DMS153 treated with DMSO at 0.1 percent for 48 hours (cell line): ENCODE measurements around the gene UROS.

Experiments
- DNase-seq: peaks from one replicate; lab custom pipeline; 2025; ENCODE audit not compliant: unreplicated experiment; lab: John Stamatoyannopoulos, UW

The UROS gene

DNA sequence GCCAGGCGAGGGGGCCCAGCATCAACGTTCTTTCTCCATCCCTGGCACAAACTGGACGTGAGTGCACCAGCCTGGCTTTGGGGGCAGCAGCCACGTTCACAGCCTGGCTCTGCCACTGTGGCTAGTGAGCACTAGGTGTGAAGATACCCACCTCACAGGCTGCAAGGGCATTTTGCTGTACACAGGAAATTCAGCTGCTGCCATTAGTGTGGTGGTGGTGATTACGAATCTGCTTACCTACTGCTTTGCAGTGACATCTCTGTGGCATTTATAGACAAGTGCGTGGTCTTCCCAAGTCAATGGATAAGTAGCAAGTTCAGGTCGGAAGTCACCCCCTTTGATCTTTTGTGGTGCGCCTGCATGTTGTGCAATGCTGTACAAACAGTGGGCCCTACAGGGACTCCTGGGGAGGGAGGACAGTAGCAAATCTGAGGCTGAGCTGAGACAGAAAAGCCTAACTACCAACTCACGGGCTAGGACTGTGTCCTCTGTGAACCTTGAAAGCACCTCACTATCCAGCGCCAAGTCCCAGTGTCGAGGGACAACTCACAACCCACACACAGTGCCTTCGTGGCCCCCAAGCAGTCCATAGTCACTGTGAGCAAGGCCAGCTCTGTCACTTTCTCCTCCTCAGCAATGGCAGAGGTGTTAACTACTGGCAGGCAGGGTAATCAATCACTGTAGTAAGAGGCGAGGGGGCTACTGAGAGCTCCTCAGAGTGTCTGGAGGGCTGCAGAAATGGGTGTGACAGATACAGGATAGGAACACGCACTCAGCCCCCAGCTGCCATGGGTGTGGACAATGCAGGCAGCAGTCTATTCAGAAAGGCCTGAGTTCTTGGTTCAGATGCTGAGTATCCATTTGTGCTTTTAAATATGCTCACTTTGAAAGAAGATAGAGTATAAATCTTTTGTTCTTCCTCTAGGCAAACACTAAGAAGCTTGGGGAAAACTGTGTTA, 30.4 kb downstream of the UROS start:
- DNase-seq, result no peak

DNA sequence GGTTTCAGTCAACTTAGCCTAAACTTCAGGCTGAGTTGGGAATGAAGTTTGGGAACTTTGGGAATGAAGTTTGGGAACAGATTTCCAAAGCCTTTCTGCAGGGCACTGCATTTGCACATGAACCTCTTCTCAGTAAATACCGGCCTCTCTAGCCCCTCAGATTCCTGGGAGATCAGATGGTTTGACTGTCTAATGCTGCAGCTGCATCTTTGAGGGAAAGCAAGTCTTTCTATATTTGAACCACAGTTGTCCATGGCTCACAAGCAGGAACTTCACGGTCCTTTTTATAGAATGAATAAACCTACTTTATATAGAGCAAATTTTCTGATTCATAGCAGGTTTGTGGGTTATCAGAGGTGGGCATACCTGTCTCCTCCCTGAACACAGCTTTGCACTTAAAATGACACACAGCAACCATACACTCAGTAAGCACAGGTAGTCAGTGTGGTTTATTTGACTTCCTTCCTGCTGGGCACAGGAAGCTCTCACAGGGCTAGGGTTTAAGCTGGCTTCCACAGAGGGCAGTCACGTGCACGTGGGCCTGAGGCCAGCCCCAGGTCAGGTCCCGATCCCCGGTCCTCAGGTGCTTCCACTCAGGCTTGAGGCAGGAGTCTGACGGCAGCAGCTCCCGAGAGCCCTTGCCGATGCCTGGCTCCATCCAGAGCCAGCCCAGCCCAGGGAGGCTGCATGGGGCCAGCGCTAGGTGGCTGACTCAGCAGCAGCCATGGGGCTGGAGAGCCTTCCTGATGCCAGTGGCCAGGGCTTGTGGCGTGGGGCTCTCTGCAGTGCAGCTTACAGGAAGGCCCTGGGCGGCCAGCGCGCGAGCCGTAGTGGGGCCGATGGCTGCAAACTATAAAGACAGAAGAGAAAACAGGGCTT, 34.7 kb downstream of the UROS start:
- DNase-seq, result no peak

DNA sequence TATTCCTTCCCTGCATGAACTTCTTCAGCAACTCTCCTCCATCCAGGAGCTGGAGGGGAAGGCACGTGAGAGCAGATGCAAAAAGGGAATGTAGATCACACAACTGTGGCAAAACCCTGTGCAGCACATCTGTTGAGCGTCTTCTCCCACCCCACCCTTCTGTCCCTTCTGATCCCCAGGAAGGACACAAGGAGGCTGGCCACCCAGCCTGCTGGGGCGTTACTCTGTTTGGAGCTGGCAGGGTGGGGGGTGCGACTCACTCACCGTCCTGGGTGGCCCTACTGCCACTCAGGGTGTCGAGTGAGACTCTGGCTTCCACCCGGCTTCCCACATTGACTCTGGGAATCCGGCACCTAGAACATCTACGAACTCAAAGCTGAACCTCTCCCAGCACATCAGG, 37.3 kb downstream of the UROS start:
- DNase-seq, result no peak

DNA sequence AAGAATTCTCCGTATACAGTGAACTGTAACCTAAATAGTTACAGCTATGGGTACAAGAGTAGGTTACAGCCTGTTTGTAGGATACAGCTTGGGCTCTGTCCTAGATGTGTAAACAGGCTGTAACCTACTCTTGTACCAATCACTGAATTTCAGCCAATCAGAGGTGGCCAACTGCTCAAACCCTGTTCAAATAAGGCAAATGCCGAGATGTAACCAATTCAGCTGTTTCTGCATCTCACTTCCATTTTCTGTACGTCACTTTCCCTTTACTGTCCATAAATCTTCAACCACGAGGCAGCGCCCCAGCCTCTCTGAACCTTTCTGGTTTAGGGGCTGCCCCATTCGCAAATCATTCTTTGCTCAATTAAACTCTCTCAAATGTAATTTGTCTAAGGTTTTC, 39.1 kb downstream of the UROS start:
- no peak for DNase-seq

DNA sequence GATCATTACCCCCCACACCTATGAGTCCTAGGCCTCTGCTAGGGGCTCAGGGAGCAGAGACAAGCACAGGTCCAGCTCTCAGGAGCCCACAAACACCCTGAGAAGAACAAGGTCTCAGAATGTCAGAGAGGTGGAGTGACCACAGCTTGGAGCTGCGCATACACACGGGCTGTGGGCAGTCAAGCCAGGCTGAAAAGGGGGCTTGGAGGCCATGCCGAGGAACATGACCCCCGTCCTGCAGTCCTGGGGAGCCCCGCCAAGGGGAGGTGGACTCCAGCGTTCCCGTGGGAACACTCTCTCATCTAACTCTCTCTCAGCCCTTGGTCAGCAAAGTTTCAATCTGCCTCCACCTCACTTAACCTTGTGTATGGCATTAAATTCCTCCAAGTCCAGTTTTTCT, 39.6 kb downstream of the UROS start:
- DNase-seq, result no peak

DNA sequence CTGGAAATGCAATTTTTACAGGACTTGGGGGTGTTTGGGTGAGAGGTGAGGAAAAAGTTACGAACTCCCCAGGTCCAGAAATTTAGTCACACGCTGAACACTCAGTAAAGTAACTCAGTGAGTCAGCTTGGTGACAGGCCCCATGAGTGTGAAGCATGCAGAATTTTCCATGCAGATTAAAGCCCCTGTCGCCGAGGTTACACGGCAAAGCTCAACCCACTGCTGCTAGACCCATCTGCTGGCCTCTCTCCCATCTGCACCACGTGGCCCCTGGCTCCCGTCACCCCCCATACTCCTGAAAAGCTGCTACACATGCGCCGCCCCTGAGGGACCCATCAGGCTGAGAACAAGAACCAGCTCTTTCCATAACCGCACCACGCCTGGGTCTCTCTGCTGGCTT, 40.4 kb downstream of the UROS start:
- DNase-seq, result no peak

DNA sequence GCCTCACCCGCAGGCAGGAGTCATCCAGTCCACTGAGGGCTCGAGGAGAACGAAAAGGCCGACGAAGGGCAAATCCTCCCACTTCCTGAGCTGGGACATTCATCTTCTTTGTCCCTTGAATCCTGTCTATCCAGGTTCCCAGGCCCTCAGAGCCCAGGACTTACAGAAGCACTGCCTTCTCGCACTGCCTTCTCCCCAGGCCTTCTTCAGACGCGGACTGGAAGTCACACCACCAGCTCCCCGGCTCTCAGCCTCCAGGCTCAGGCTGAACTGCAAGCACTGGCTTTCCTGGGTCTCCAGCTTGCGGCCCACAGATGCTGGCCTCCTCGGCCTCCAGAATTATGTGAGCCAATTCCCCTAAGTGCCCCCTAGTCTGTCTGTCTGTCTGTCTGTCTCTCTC, 41.0 kb downstream of the UROS start:
- DNase-seq, result no peak

DNA sequence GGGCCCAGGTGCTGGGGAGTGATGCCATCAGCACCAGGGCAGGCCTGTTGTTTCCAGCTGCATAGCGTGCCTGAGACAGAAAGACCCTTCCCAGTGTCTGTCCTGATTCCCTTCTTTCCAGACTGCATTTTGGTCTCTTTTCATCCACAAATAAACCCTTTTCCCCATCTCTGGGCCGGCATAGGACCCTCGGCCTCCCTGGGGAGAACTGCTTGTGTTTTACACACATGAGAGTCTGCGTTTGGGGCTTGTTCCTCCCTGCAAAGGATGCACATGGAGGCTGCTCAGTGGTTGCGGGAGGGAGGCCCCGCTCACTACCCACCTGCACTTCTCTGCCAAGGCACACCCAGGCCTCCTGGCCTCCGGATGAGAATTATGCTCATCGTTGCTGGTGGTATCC, 41.7 kb downstream of the UROS start:
- DNase-seq, result no peak

DNA sequence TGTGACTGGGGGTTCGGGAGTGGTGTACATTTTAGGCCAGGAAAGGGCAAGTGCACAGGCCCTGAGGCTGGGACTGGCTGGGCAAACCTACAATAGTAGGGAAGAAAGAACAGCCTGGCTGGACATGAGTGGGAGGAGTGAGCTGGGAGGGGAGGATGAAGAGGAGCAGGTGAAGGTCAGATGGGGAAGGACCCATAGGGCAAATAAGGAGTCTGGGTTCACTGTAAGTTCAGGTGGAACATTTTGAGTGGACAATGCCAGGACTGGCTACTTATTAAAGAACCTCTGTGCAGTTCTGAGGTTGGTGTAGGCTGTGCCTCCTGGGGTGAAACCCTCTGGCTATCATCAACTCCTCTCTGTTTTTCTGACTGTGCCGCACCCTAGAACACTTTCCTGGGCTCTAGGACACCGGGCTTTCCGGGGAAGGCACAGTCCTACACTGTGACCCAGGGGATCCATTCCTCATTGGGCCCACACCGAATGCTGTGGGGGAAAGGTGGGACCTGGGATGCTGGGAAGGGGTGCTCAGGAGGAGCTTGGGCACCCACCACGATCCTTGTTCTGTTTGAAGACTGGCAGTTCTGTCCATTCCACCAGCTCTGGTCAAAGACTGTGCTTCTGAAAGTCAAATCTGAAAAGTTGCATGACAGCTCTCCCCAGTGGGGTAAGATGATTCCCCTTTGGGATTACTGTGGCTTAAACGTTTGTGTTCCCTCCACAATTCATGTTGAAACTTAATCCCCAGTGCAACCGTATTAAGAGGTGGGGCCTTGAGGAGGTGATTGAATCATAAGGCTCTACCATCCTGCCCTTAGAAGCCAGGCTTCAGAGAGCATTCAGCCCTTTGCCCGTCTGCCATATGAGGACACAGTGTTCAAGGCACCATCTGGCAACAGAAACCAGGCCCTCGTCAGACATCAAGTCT, 43.4 kb downstream of the UROS start:
- no peak for DNase-seq

DNA sequence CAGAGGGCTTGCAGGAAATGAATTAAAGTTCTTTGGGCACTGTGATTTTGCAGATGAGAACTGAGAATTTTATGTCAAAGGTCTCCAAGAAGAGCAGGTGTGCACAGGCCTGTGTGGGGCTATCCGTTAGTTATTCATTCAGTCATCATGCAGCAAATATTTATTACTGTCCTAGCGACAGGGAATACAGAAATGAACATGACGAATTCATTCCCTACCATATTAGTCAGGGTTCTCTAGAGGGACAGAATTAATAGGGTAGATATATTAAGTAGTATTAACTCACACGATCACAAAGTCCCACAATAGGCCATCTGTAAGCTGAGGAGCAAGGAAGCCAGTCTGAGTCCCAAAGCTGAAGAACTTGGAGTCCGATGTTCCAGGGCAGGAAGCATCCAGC, 44.5 kb downstream of the UROS start:
- DNase-seq, result no peak

DNA sequence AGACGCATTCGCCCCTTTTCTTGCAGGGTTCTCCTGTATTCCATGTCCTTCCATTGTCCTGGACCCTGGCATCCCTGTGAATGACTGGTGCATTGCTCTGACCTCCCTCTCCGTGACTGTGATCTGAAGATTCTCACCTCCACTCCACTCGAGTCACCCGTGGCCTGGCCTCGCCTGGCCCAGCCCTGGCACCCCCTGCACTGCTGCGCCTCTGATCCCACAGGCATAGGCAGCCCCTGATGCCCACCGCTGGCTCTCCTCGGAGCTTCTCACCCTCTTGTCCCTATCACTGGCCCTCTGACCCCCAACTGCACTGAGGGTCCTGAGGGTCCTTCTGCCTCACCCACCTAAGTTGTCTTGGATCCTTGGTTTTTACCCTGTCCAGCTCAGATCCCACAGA, 45.3 kb downstream of the UROS start:
- no peak for DNase-seq

DNA sequence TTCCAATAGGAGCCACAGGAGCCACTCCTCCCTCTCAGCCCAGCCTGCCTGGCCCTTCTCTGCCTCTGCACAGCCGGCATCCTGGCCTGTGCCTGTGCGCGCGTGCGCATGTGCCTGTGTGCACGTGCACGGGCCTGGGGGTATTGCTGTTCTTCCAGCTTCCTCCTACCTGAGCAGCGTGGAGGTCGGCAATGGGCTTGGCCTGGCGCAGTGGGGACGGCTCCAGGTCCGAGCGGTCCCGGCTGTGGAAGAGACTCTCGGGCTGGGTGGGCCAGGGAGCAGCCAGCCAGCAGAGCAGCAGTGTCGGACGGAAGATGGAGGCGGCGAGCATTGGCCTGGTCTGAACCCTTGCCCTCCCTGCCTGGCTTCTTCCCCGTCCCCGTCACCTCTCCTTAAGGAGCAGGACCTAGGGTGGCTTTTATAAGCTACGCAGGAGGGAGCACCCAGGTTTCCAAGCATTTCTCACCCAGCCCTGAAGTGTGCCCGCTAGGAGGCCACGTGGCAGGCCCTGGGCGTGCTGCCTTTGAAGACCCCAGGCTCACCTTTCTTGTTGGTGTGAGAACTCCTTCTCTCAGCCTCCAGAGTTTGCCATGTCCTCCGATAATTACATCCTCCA, 47.5 kb downstream of the UROS start, which contains the start of gene MMP21:
TSS of gene MMP21 (minus strand) at position 331 of the 616 bp plus-strand sequence. CDS start at position 331, 0 bp downstream.
- DNase-seq, result no peak

DNA sequence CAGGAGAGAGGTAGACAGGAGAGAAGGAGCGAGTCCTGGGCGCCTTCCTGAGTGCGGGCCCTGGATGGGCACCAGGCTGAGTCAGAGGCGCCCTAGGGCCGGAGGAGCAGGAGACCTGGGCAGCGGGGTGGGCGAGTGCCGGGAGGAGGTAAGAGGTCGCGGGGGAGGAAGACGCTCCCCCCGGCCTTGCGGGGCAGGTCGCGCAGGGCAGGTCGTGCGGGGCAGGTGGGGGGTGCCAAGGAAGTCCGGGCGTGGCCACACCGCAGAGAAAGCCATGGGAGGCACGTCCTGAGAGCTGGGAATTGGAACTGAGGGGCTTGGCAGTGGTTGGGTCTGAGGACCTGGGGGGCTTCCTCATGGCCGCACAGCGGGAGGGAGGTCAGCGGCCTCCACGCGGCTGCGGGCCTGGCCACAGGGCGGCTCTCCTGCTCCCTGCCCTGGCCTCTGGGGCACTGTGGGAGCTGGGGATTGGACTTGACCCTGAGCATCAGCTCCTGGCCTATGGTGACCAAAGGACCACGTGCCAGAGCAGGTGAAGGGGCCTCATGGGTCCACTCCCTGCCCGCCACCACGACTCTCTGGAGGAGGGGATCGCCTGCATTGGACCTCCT, 48.4 kb downstream of the UROS start:
- no peak for DNase-seq

DNA sequence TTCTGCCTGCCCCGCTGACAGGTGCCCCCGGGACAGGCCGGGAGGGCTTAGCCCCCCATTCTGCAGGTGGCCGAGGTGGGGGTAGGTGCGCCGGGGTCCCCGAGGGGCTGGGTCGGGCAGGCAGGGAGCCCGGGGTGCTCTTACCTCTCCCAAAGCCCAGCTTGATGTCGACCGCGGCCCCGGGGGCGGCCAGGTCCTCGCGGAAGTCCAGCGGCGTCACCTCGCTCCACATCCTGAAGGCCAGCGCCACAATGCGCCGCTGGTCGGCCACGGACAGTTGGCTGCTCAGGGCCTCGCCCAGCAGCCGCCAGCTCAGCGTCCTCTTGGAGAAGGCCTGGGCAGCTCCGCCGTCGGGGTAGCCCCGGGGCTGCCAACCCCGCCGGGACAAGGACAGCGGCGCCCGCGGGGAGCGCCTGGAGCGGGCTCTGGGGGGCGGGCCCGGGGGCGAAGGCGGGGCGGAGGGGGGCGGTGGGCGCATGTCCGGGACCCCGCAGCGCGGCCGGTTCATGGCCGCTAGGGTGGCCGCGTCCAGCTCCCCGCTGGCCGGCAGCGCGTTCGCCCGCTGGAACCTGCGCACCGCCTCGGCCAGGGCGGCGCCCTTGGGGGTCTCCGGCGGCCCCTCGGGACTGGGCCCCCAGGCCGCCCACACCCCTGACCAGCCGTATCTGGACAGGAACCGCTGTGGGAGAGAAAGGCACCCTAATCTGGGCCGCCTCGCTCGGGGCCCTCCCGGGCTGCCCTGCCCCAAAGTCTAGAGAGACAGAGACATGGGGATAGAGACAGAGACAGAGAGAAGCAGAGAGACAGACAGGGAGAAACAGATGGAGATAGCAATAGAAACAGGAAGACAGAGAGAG, 49.1 kb downstream of the UROS start:
- no peak for DNase-seq

DNA sequence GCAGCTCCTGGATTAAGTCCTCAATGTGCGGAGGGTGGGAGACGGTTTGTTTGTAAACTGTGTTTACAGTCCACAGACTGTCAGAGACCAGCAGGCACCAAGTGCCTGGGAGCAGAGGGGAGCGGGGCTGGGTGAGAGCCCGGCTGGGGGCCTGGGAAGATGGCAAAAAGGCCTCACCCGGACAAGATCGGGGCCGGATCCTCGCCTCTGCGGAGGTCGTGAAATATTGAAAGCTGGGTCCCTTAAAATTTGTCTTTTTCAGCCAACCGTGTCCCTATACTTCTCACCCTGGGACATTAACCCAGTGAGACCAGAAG, 50.2 kb downstream of the UROS start:
- DNase-seq, result no peak

DNA sequence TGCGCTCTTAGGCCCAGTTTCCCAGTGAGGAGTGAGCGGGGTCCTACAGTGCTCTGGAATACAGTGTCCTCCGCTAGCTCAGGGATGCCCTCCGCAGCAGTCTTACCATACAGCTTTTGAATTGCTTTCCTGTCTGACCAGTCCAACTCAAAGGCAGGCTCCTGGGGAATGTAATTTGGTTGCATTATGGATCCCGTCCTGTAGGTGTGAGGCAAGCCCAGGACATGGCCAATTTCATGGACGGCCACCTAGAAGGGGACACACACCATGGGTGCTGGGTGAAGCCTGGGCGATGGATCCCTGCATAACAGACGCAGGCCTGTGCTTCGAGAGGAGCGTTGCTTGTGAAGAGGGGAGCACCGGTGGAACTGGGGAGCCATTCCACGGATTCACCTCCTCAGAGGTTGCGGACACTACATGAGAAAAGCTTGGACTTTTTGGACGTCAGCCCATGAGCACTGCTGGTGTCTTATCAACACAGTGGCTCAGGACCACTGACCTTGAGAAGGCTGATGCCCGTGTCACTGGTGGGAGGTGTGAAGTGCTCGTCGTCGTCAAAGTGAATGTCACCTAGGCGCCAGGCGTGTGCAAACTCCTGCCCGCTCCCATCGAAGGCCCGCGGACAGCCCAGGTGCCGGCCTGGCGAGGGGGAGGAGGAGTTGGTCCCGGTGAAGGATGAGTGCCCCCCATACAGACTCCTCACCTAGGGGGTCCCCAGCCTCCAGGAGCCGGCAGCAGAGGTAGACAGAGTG, 50.8 kb downstream of the UROS start:
- DNase-seq, result no peak

DNA sequence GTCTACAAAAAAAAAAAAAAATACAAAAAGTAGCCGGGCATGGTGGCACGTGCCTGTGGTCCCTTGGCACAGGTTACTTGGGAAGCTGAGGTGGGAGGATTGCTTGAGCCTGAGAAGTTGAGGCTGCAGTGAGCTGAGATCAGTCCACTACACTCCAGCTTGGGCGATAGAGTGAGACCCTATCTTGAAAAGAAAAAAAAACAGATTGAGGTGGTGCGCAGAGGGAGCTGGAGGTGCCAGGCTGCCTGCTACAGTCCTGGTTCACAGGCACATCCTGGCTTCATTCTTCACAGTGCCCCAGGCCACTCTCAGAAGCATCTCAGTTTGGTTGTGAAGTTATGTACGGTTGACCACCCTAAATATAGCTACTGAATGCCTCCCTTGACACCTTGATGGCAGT, 52.2 kb downstream of the UROS start:
- no peak for DNase-seq

DNA sequence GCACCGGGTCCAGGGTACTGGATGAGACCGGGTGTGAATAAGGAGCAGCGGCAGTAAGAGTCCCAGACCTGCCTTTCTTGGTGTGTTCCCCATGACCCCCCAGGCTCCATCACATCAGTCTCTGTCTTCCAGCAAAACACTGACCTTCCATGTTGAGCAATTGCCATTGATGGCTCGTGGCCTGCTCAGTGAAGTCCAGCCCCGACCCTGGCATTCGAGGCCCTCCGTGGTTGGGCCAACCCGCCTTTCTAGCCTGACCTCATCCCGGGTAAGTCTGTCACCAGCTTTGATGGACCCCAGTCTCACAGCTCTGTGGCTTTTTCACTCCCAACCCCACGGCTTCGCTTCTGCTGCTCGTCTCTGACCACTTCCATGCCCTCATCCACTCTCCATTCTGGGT, 53.9 kb downstream of the UROS start:
- DNase-seq, result no peak
